Measurements from ENCODE around the gene SLC25A11. TPM values are rescaled to one million over a fixed set of nuclear protein-coding genes. Genes with fewer than 3 reads are reported as not detected.

The SLC25A11 gene
- total RNA-seq, 1 experiment from 2014 or later: 54.5 TPM

GRCh38 chr17:4900231-4901107 lies 39.4 kb downstream of the SLC25A11 start:
- no peak for TF ChIP-seq CTCF (IDR thresholded peaks at IDR 0.05; ENCODE audit: unreplicated experiment)
- Mint-ChIP-seq H3K36me3 (ENCODE audit: insufficient read depth, unreplicated experiment) (peaks cover 65% of the 10 kb centered on the region), H3K9me3 (ENCODE audit: unreplicated experiment) (no peaks in the 10 kb centered on the region), H3K27ac (ENCODE audit: low read depth, unreplicated experiment) (no peak overlapping the region), H3K4me1 (ENCODE audit: insufficient read depth, unreplicated experiment) (peaks cover 17% of the 10 kb centered on the region), H3K27me3 (ENCODE audit: insufficient read depth, unreplicated experiment) (no peaks in the 10 kb centered on the region), H3K4me3 (ENCODE audit: unreplicated experiment) (no peak overlapping the region)
- BruUV-seq (replicated peaks): no TSS peak
- POLR2A ChIA-PET: interaction anchor here (0.7 to 2.2 kb wide), 6 partner anchors 7 to 168 kb away, joined by 3 to 8 read pairs (median 4); partner anchors contain the start of gene SPAG7
- DNase-seq (ENCODE audit: unreplicated experiment): no peak
- intact Hi-C loops (cut with micrococcal nuclease): loop anchor here (5.0 to 10.0 kb wide), 2 partner anchors 333 to 1534 kb away; partner anchors contain the start of gene AIPL1
- CTCF ChIA-PET: interaction anchor here (0.5 to 4.2 kb wide), 8 partner anchors 8 to 110 kb away, joined by 3 to 38 read pairs (median 3); no protein-coding TSS in a partner anchor

- TF ChIP-seq CTCF (IDR thresholded peaks at IDR 0.05; ENCODE audit: unreplicated experiment): no peak
- Mint-ChIP-seq H3K36me3 (ENCODE audit: insufficient read depth, unreplicated experiment) (peaks cover 56% of the 10 kb centered on the region), H3K27ac (ENCODE audit: low read depth, unreplicated experiment) (no peak within 1 kb of the TSS), H3K4me1 (ENCODE audit: insufficient read depth, unreplicated experiment) (peaks cover 17% of the 10 kb centered on the region), H3K27me3 (ENCODE audit: insufficient read depth, unreplicated experiment) (no peaks in the 10 kb centered on the region), H3K4me3 (ENCODE audit: unreplicated experiment) (no peak within 1 kb of the TSS), H3K9me3 (ENCODE audit: unreplicated experiment) (no peaks in the 10 kb centered on the region)
- POLR2A ChIA-PET: interaction anchor here (0.6 to 2.2 kb wide), 7 partner anchors 8 to 219 kb away, joined by 3 to 8 read pairs (median 3); partner anchors contain the start of genes PSMB6 and SPAG7
- intact Hi-C loops (cut with micrococcal nuclease): loop anchor here (5.0 to 10.0 kb wide), 2 partner anchors 332 to 1535 kb away; partner anchors contain the start of gene AIPL1
- CTCF ChIA-PET: interaction anchor here (0.6 to 4.2 kb wide), 5 partner anchors 9 to 82 kb away, joined by 3 to 38 read pairs (median 3); no protein-coding TSS in a partner anchor
- no peak for DNase-seq (ENCODE audit: unreplicated experiment)
- BruUV-seq (replicated peaks): no TSS peak
Observed at GRCh38 chr17:4899341-4900230, 40.3 kb downstream of the SLC25A11 start, which contains the start of gene C17orf107. C17orf107 (plus strand) TSS chr17:4899536; CDS start chr17:4899763, 227 bp downstream.

- Mint-ChIP-seq H3K27ac (ENCODE audit: low read depth, unreplicated experiment) (no peak overlapping the region), H3K4me3 (ENCODE audit: unreplicated experiment) (no peak overlapping the region), H3K36me3 (ENCODE audit: insufficient read depth, unreplicated experiment) (peaks cover 58% of the 10 kb centered on the region), H3K9me3 (ENCODE audit: unreplicated experiment) (no peaks in the 10 kb centered on the region), H3K4me1 (ENCODE audit: insufficient read depth, unreplicated experiment) (peaks cover 17% of the 10 kb centered on the region), H3K27me3 (ENCODE audit: insufficient read depth, unreplicated experiment) (no peaks in the 10 kb centered on the region)
- BruUV-seq (replicated peaks): no TSS peak
- DNase-seq (ENCODE audit: unreplicated experiment): no peak
- ChIA-PET CTCF (interaction anchor here (0.6 to 1.0 kb wide), 3 partner anchors 10 to 13 kb away, joined by 3 to 5 read pairs (median 3); no protein-coding TSS in a partner anchor), POLR2A (interaction anchor here (0.6 to 2.2 kb wide), 5 partner anchors 9 to 219 kb away, joined by 3 to 8 read pairs (median 3); partner anchors contain the start of genes PSMB6 and SPAG7)
- intact Hi-C loops (cut with micrococcal nuclease): no loop called here
- no peak for TF ChIP-seq CTCF (IDR thresholded peaks at IDR 0.05; ENCODE audit: unreplicated experiment)
Observed at GRCh38 chr17:4898927-4899326, 40.9 kb downstream of the SLC25A11 start.

All from MCF 10A (cell line).